Measurements from ENCODE around the gene PRR35. TPM values are rescaled to one million over a fixed set of nuclear protein-coding genes. Genes with fewer than 3 reads are reported as not detected.
A peak's percentile ranks its signal among the peaks of the same experiment; 100 is the strongest.

The PRR35 gene
- total RNA-seq, 1 donor from 2014 or later = 0.12 TPM

- peaks cover 10% of the 10 kb centered on the region for H3K27me3 Mint-ChIP-seq
- H3K4me1 Mint-ChIP-seq (ENCODE audit: unreplicated experiment) = peaks cover 24% of the 10 kb centered on the region
- no peak for TF ChIP-seq CTCF (conservative IDR thresholded peaks at IDR 0.05)
- no peak for DNase-seq (ENCODE audit: extremely low spot score, unreplicated experiment)
- H3K36me3 Mint-ChIP-seq = no peaks in the 10 kb centered on the region
- H3K4me3 Mint-ChIP-seq = peak within 1 kb of the TSS; percentile 54
- H3K27ac Mint-ChIP-seq = peak within 1 kb of the TSS; percentile 48
- no peaks in the 10 kb centered on the region for H3K9me3 Mint-ChIP-seq
Measured at GRCh38 chr16:566475-567372, 6.5 kb downstream of the PRR35 start, which contains the start of gene NHLRC4. Gene NHLRC4, plus strand, starts transcription at chr16:567005. Its CDS starts 1,043 bp downstream, at chr16:568048.

- Mint-ChIP-seq H3K27me3 (peaks cover 2% of the 10 kb centered on the region), H3K36me3 (no peaks in the 10 kb centered on the region), H3K9me3 (no peaks in the 10 kb centered on the region), H3K4me3 (peak overlapping the region; percentile 54), H3K4me1 (ENCODE audit: unreplicated experiment) (peaks cover 23% of the 10 kb centered on the region), H3K27ac (no peak overlapping the region)
- DNase-seq (ENCODE audit: extremely low spot score, unreplicated experiment) = no peak
- no peak for TF ChIP-seq CTCF (conservative IDR thresholded peaks at IDR 0.05)
Measured at GRCh38 chr16:567373-568256, 7.4 kb downstream of the PRR35 start.

GRCh38 chr16:568401-569258, 8.4 kb downstream of the PRR35 start:
- no peaks in the 10 kb centered on the region for H3K9me3 Mint-ChIP-seq
- H3K4me3 Mint-ChIP-seq = peak overlapping the region; percentile 88
- no peak for DNase-seq (ENCODE audit: extremely low spot score, unreplicated experiment)
- TF ChIP-seq CTCF (conservative IDR thresholded peaks at IDR 0.05) = no peak
- peak overlapping the region; percentile 74 for H3K27ac Mint-ChIP-seq
- H3K27me3 Mint-ChIP-seq = no peaks in the 10 kb centered on the region
- no peaks in the 10 kb centered on the region for H3K36me3 Mint-ChIP-seq
- peaks cover 21% of the 10 kb centered on the region for H3K4me1 Mint-ChIP-seq (ENCODE audit: unreplicated experiment)

- TF ChIP-seq CTCF (conservative IDR thresholded peaks at IDR 0.05) = no peak
- no peaks in the 10 kb centered on the region for H3K36me3 Mint-ChIP-seq
Measured at GRCh38 chr16:569445-570254, 9.5 kb downstream of the PRR35 start, which contains the start of gene PIGQ. Gene PIGQ, plus strand, starts transcription at chr16:569968. Its CDS starts 4,107 bp downstream, at chr16:574075.

More at GRCh38 chr16:569445-570254, 9.5 kb downstream of the PRR35 start, which contains the start of gene PIGQ:
- Mint-ChIP-seq H3K4me1 (ENCODE audit: unreplicated experiment) (peaks cover 21% of the 10 kb centered on the region), H3K9me3 (no peaks in the 10 kb centered on the region), H3K27ac (peak within 1 kb of the TSS; percentile 74), H3K27me3 (no peaks in the 10 kb centered on the region), H3K4me3 (peak within 1 kb of the TSS; percentile 89)
- DNase-seq (ENCODE audit: extremely low spot score, unreplicated experiment) = no peak
